ENCODE results near the gene ZNF335. TPM values are rescaled to one million over a fixed set of nuclear protein-coding genes. Genes with fewer than 3 reads are reported as not detected.
A peak's percentile ranks its signal among the peaks of the same experiment; 100 is the strongest.

ZNF335 gene
- total and polyA plus RNA-seq, 11 donors = 5.6 to 14.9 (median 7.5) TPM

GRCh38 chr20:45971425-45971674 lies 653 bp downstream of the ZNF335 start:
- peak overlapping the region; percentile 70 to 97 (median 84) for H3K4me3 ChIP-seq
- H3K4me1 ChIP-seq = peaks cover 0 to 35% (median 13%) of the 10 kb centered on the region in 12 donors
- no peak for ATAC-seq
- peak overlapping the region; percentile 90 to 100 (median 98) for H3K27ac ChIP-seq
- intact Hi-C loops (cut with DNase I) = loop anchor here in 5 of 10 donors (1.0 to 10.0 kb wide), 6 partner anchors 37 to 177 kb away; partner anchors contain the start of genes PCIF1 (in 3 of the 5), DNTTIP1 (in 2 of the 5), WFDC3 (in 2 of the 5) and CTSA (in 1 of the 5)
- H3K36me3 ChIP-seq = peaks cover 0 to 34% (median 32%) of the 10 kb centered on the region in 9 donors
- DNase-seq = no peak
- H3K9me3 ChIP-seq = no peaks in the 10 kb centered on the region
- no peaks in the 10 kb centered on the region for H3K27me3 ChIP-seq
- 2 to 3% (median 2%) methylated on average over 8 to 14 of the region's 14 CpGs for WGBS, 4 donors
- TF ChIP-seq CTCF (IDR thresholded peaks at IDR 0.05) (no peak), POLR2A (IDR thresholded peaks at IDR 0.05) (no peak)

GRCh38 chr20:45970646-45971424 lies 1.2 kb downstream of the ZNF335 start:
- whole genome bisulfite sequencing, 4 donors = 14 to 37% (median 18%) methylated on average over 8 to 34 of the region's 34 CpGs
- peaks cover 0 to 35% (median 13%) of the 10 kb centered on the region in 12 donors for H3K4me1 ChIP-seq
- peak overlapping the region; percentile 70 to 97 (median 84) for H3K4me3 ChIP-seq
- ATAC-seq (peak in 3 of 4 donors; percentile 0 to 6 (median 3)), DNase-seq (peak in 1 of 5 donors; percentile 29)
- intact Hi-C loops (cut with DNase I) = loop anchor here in 5 of 10 donors (1.0 to 10.0 kb wide), 6 partner anchors 36 to 176 kb away; partner anchors contain the start of genes PCIF1 (in 3 of the 5), DNTTIP1 (in 2 of the 5), WFDC3 (in 2 of the 5) and CTSA (in 1 of the 5)
- H3K36me3 ChIP-seq = peaks cover 0 to 39% (median 37%) of the 10 kb centered on the region in 9 donors
- TF ChIP-seq CTCF (IDR thresholded peaks at IDR 0.05) = no peak
- no peak for TF ChIP-seq POLR2A (IDR thresholded peaks at IDR 0.05)
- peak overlapping the region; percentile 90 to 100 (median 98) for H3K27ac ChIP-seq
- no peaks in the 10 kb centered on the region for H3K9me3 ChIP-seq
- H3K27me3 ChIP-seq = no peaks in the 10 kb centered on the region

- WGBS, 4 donors = 46 to 53% (median 49%) methylated on average over 6 of the region's 6 CpGs
- DNase-seq = peak in 1 of 5 donors; percentile 26
- peaks cover 0 to 47% (median 46%) of the 10 kb centered on the region in 9 donors for H3K36me3 ChIP-seq
- peak overlapping the region in 8 of 12 donors; percentile 95 to 100 (median 98) for H3K27ac ChIP-seq
- intact Hi-C loops (cut with DNase I) = loop anchor here (2.0 to 10.0 kb wide), 9 partner anchors 35 to 175 kb away; partner anchors contain the start of genes TNNC2 (in 4 of the 10), PCIF1 (in 3 of the 10), CTSA (in 2 of the 10) and DNTTIP1 (in 2 of the 10)
- no peaks in the 10 kb centered on the region for H3K9me3 ChIP-seq
- peak overlapping the region in 10 of 12 donors; percentile 70 to 97 (median 82) for H3K4me3 ChIP-seq
- TF ChIP-seq POLR2A (IDR thresholded peaks at IDR 0.05) = no peak
- TF ChIP-seq CTCF (IDR thresholded peaks at IDR 0.05) = peak; percentile 44 to 69 (median 54)
- peaks cover 0 to 35% (median 13%) of the 10 kb centered on the region in 12 donors for H3K4me1 ChIP-seq
- H3K27me3 ChIP-seq = no peaks in the 10 kb centered on the region
- ATAC-seq = no peak
Observed at GRCh38 chr20:45969712-45970634, 2.0 kb downstream of the ZNF335 start.
